GM19463 (cell line): ENCODE results near the gene RBM26.
A peak's percentile ranks its signal among the peaks of the same experiment; 100 is the strongest.

Experiments
- ATAC-seq: cut with Tn5 transposase; IDR thresholded peaks from one replicate; pipeline ENCODE4 v1.9.1; 2021; ENCODE audit warnings: mild to moderate bottlenecking, moderate library complexity; ENCODE audit not compliant: unreplicated experiment

Gene RBM26

DNA sequence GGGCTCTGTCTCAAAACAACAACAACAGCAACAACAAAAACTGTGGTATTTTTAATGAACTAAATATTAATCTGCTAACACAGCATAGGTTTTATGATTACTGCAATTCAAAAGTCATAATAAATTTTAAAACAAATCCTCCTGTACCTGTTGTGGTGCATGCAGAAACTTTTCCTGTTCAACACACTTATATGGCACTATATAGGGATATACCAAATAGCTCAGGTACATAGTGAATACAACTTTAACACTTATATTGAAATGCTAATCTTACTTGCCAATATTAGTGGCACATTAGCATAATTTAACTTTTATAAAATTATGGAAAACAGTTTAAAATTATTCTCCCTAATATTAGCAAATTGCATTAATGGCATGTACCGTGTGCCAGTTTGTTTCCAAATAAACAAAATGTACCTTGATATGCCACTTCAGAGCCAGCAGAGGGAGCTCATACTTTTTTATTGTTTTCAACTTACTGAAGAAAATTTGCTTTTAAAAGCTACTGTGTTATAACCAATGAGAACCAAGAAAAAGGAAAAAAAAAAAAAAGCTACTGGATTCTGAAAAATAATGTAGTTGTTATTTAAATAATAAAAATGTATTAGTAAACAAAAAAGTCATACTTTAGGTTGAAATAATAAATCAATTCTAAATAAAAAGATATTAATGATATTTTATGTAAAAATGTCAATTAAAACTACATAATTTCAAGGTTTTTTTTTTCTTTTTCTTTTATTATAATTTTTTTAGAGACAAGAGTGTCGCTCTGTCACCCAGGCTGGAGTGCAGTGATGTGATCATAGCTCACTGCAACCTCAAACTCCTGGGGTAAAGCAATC is 18.0 kb upstream of the RBM26 start:
- ATAC-seq = no peak

DNA sequence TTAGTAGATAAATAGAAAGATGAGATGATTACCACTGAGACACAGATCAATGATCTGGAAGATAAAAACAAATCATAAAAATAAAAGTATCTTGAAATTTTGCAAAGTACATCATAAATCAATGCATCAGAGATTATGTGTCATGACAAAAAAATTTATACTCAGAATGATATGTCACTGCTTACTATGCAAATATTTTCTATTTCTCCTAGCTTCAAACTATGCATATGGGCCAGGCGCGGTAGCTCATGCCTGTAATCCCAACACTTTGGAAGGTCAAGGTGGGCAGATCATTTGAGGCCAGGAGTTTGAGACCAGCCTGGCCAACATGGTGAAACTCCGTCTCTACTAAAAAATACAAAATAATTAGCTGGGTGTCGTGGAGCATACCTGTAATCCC is 17.3 kb upstream of the RBM26 start:
- no peak for ATAC-seq

DNA sequence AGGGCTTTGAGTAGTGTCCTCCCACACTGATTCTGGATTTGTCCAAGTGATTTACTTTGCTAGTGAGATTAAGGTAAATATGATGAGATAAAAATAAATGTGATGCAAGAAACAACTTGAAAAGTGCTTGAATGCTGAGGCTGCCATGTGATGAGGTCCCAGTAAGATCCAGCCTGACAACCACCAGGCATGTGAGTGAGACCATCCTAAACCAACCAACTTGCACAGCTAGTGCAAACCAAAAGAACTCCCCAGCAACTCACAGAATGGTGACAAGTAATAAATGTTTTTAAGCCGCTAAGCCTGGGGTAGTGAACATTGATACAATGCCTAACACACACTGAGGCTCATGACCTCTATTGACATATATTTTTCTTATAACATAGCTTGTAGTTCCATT is 13.3 kb upstream of the RBM26 start:
- ATAC-seq = no peak

DNA sequence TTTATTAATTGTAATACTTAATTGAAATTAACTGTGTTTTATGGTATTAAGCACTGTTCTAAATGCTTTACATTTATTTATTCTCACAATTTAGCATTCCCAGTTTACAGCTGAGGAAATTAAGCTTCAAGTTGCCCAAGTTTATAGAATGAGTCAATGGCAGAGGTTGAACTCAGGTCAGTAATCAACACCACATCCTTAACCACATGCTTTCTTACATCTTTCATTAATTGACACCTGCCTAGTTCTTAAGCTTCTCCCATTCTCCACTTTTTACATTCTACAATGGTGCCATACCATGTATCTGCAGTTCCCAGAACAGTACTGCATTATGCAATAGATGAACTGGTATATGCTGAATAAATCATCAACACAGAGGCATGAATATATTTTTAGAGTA is 11.7 kb upstream of the RBM26 start:
- no peak for ATAC-seq

DNA sequence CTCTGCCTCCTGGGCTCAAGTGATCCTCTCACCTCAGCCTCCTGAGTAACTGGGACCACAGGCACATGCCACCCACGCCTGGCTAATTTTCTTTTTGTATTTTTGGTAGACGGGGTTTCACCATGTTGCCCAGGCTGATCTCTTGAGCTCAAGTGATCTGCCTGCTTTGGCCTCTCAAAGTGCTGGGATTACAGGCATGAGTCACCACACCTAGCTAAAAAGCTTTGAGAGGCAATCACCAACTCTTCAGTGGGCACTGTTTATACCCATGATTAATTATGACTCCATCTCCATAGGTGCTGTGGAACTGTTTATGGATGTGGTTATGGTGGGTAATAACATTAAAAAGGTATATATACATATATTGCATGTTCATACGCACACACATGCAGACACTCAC is 7.5 kb upstream of the RBM26 start:
- no peak for ATAC-seq

DNA sequence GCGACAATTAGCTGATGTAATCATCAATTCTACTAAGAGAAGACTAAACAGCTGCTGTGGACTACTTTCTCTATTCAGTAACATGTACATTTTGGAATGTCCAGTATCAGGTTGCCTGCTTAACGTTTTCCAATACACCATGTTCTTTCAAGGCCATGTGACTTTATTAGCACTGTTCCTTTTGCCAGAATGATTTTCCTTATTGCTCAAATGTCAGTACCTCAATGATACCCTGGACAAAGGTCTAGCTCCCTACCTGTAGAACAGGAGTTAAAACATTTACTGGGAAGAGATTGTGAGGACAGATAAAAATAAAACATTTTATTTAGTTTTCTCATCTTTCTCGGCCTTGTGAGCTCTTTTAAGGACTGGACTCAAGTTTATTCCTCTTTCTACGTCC is 3.8 kb upstream of the RBM26 start:
- ATAC-seq = no peak

DNA sequence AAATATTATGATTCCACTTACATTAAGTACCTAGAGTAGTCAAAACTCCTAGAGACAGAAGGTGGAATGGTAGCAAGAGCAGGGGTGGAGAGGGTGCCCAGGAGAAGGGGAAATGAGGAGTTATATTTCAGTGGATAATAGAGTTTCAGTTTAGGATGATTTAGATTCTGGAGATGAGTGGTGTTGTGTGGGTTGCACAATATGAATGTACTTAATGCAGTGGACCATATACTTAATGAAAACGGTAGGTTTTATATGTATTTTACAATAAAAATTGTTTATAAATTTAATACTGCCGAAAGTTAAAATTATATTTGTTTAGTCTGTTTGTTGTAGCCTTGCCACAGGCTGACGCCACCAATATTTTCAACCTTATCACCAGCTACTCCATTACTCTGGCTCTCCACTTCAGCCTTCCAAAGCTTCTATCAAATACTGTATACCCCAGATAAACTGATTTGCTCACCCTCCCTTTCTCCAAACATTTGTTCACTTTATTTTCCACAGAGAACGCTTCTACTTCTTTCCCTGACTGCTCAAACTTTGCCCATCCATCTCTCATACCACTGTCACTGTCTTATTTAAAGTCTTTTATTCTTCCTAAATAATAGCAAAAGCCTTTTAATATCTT is 1.4 kb upstream of the RBM26 start:
- no peak for ATAC-seq

DNA sequence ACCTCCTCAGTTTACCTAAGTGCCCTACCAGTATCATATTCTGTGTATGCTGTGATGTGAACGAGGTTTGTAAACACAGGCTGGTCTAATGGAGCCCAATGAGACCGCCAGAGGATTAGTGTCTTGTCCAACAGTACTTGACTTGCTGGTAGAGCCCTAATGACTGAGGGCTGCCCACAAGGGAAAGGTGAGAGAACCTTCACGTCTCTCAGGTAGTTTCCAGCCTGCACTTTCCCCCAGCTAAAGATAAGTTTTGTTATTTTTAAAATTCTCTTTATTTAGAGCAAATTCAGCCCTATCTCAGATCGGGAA is 498 bp upstream of the RBM26 start:
- ATAC-seq = peak; percentile 22

DNA sequence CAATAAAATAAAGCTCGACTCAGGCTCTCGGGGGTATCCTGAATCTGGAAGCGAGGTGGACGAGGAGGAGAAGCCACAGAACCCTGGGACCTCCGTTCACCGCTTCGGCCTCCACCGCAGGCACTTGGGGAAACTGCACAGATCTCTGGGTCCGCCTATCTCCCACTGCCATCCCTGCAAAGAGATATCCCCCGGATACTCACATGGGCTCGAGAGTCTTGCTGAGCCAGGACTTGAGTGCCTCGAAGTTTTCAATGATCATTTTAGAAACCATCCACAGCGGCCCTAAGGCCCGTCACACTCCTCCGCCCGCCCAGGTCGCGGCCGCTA is 589 bp downstream of the RBM26 start:
- peak; percentile 3 for ATAC-seq

DNA sequence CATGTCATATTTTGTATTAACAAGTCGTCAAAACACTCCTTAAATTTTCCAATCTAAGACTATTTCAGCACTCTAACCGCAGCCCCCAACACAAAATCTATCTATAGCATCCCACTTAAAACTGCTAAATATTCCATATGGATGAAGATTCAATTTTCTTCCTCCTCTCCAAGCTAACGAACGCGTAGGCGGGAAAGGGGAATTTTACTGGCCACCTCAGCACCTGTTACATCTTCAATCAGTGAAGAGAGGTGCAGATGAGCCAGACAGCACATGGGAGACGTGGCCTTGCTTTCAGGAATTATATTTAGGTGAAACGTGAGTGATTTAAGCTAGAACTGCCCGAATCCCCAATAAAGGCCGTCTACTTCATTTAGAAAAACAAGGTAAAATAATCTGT is 1.1 kb downstream of the RBM26 start:
- no peak for ATAC-seq

DNA sequence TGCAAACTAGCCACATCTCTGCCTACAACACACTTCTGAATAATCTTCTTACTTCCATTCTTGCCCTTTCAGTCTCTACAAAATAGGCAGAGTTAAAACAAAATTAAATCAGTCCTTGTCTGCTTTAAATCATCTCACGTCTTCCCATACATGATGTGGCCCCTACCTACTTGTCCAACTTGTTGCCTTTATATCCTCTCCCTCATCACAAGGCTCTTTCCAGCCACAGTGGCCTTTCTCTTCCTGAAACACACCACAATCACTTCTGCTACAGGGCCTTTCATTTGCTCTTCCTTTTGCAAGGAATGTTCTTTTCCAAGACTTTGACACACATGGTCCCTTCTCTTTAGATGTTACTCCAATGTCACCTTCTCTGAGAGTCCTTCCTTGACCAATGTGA is 1.7 kb downstream of the RBM26 start:
- no peak for ATAC-seq

DNA sequence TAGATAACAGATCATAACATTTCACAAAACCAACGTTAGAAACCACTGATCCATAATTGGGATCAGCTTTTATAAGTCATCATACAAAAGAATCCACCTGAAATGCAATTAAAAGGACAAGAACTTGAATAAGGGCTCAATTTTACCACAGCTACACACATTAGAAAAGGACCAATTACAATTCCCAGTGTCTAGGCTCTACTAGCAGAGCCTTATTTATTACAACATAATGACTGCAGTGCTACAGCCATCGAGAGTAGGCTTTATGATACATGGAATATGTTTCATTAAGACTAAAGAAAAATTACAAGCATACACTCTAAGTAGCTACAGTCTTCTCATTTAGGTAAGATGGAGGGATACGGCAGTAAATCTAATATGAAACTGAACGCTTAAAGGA is 2.9 kb downstream of the RBM26 start:
- no peak for ATAC-seq

DNA sequence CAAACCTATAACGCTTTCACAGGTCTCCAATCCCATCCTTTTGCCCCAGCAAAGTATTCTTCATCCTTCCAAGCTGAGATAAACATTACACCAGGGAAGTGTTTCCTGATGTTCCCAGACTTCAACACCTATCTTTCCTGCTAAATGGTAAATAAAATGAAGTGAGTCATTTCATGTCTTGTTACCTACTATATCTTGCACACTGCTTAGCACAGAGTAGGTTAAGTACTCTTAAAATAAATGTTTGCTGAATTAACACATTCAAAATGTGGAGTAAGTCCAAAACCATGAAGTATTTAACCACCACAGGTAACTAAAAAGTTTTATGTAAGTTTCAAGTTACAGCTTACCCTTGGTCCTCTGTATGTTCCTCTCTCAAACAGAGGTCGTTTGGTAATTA is 3.4 kb downstream of the RBM26 start:
- no peak for ATAC-seq

DNA sequence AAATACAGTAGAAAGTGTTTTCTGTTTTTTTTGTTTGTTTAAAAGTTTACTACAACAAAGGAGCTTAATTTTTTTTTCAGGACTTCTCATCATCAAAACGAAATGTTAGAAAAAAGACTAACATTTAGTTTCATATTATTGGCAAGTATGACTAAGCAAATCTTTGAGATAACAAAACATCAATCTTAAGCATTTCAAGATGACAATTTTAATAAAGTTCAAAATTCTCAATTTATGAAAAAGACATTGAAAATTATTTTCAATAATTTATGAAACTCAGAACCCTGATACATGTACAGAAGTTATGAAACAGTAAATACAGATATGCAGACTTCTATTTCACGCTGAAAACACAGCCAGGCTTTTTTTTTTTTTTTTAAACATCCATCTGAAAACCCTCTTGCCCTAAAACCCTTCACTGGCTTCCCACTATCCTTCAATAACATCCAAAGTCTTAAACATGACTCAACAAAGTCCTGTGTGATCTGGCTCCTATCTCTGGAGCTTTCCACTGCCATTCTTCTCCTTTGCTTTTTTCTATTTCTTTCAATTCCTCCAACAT is 3.9 kb downstream of the RBM26 start:
- no peak for ATAC-seq

DNA sequence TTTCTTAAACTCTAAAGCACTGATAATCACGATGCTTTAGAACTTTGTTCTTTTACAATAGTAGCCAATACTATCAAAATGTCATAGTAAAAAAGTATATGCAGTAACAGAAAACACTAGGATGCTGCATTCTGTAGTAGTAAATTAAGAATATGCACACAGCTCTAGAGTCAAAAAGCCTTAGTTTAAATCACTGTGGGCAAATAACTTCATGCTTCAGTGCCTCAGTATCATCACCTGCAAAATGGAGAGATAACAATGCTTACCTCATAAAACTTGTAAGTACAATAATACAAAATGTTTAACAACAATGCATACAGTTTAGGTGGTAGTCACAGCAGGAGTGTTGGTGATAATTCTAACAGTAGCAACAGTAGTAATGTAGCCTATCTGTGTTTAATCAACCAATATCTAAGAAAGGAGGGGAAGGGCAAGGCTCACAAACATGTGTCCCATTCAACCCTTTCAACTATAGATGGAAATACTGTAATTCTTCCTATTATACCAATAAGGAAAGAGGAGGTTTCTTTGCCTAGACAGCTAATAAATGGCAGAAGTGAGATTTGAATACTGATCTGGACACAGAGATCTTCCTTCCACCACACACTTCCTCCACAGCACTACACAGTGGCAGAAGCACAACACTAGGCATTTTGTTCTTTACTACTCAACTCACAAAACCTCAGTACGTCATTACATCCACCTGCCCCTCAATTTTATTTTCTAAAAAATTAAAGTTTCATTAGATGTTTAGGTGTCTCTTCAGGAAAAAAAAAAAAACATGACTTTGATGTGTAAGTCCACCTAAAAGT is 4.6 kb downstream of the RBM26 start:
- peak; percentile 31 for ATAC-seq

DNA sequence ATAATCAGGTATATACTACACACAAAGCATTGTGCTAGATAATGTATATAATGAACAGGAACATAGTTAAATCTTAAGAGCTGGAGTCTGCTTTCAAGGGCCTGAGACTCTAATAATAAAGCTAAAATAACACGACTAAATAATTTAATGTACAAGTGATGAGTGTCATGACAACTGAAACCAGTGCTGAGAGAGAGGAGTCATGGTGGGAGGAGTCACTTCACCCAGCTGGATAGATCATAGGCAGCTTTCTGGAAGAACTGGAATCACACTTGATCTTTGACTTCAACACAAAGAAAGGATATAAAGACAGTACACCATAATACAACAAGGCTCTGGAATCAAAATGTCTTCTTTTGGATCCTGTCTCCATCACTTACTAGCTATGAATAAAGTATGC is 7.1 kb downstream of the RBM26 start:
- ATAC-seq = no peak

DNA sequence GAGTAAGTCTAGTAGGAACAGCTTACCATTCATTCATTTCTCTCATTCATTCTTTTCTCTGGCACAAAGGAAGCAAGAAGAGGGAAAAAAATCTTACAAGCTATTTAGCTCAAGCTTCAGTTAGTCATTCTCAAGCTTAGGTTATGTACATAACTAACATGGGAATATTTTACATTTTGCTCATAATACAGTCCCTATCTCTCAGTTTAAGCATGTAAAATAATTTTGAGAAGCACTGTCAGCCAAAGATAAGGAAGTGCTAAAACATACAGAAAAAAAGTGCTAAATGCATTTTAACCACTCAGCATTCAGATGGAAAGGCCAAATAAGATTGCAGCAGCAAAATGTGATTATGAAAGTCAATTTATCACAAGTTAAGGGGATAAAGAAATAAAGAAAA is 7.9 kb downstream of the RBM26 start:
- ATAC-seq = no peak

DNA sequence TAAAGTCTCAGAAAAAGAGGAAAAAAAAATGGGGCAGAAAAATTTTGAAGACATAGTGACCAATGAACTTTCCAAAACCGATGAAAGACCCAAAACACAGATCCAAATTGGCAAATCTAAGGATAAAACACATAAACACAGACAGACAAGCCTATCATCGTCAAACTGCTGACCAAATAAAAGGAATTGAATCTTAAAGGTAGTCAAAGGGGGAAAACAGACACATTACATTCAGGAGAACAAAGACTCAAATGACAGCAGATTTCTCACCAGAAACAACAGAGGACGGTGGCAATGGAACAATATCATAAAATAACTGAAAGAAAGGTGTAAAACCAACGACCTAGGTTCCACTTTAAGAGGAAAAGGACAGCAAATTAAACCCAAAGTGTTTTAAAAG is 10.2 kb downstream of the RBM26 start:
- ATAC-seq = no peak

DNA sequence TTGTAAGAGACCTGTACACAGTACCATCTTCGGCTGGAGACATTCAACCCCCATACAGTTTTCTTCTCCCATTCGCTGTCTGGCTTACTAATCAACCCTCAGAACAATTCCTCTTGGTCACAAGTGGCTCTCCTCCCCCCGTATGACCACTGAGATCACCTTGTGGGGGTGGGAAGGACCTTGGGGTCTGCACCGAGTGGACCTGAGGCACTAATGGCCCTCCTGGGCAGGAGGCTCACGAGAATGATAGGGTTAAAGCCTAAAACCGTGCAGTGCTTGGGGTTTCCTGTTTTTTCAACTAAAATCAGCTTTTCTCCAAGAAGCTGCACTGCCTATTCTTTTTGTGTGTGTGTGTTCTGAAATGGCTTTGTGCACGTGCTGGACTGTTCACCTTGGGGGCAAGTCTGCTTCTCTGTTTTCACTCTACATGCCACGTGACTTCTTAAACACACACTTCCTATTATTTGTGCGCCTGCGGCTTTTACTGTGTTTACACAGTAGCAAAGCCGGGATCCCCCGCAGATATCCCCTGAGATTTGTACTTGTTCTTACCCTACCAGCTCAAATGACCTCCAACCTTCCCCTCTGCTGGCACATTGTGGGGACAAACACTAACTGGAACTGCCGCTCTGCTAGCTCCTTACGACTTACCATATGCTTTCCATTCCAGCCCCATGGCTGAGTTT is 12.3 kb downstream of the RBM26 start:
- peak; percentile 75 for ATAC-seq

DNA sequence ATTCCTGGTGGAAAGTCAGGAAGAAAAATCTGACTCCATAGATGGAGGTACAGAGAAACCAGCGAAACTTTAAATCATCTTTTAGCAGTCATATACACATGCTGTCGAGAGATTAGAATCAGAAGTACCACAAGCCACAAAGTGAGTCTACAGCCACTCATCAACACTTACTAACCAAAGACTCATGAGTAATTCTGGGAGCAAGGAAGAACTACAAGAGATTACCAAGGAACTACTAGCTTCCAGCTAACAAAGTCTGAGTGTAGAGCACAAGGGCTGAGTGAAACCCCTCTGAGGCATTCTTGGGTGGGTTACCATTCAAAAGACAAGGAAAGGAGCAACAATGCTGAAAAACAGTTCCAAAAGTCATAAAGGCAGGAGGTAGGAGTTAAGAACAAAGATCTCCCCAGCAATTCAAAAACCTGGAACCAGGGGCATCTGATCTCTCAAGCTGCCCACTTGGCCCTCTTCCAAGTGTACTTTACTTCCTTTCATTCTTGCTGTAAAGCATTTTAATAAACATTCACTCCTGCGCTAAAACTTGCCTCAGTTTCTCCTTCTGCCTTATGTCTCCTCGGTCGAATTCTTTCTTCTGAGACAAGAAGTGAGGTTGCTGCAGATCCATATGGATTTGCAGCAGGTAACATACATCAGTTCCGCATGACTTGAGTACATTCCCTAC is 13.0 kb downstream of the RBM26 start:
- ATAC-seq = peak; percentile 46

DNA sequence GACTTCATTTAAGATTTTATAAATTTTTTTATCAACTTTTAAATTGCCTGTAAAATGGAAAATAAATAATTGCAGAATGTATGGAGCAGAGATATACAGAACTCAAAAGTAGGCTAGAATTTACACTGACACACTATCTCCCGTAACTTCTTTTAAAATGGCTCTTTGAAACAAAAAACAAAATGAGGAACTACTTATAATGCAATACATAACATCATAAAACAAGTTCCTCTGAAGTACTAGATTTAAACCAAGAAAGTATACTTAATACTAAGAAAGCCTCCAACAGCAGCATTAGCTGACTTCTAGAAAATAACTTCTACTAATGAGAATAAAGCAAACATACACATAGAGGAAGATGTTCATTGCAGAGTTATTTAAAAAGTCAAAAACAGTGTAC is 17.0 kb downstream of the RBM26 start:
- no peak for ATAC-seq
